GM12872 (cell line): ENCODE data around the gene CCDC188.

Source experiments
- TF ChIP-seq, protein P1 (sequence below): IDR thresholded peaks from 3 replicates; pipeline ENCODE4 v1.5.1; 2011; ENCODE audit warnings: low read depth, mild to moderate bottlenecking, low read length, moderate library complexity; ENCODE audit not compliant: insufficient read depth

The CCDC188 gene

DNA sequence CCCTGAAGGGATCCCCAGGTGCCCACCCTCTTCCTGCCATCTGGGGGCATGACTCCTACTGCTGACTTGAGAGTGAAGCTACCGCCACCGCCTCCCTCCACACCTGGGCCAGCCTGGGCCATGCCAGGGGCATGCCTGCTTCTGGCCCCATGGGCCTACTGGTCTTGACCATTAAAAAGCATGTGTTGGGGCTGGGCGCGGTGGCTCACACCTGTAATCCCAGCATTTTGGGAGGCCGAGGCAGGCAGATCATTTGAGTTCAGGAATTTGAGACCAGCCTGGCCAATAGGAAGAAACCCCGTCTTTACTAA lies 37.7 kb upstream of the CCDC188 start:
- TF ChIP-seq, protein P1, sequence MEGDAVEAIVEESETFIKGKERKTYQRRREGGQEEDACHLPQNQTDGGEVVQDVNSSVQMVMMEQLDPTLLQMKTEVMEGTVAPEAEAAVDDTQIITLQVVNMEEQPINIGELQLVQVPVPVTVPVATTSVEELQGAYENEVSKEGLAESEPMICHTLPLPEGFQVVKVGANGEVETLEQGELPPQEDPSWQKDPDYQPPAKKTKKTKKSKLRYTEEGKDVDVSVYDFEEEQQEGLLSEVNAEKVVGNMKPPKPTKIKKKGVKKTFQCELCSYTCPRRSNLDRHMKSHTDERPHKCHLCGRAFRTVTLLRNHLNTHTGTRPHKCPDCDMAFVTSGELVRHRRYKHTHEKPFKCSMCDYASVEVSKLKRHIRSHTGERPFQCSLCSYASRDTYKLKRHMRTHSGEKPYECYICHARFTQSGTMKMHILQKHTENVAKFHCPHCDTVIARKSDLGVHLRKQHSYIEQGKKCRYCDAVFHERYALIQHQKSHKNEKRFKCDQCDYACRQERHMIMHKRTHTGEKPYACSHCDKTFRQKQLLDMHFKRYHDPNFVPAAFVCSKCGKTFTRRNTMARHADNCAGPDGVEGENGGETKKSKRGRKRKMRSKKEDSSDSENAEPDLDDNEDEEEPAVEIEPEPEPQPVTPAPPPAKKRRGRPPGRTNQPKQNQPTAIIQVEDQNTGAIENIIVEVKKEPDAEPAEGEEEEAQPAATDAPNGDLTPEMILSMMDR, result no peak

DNA sequence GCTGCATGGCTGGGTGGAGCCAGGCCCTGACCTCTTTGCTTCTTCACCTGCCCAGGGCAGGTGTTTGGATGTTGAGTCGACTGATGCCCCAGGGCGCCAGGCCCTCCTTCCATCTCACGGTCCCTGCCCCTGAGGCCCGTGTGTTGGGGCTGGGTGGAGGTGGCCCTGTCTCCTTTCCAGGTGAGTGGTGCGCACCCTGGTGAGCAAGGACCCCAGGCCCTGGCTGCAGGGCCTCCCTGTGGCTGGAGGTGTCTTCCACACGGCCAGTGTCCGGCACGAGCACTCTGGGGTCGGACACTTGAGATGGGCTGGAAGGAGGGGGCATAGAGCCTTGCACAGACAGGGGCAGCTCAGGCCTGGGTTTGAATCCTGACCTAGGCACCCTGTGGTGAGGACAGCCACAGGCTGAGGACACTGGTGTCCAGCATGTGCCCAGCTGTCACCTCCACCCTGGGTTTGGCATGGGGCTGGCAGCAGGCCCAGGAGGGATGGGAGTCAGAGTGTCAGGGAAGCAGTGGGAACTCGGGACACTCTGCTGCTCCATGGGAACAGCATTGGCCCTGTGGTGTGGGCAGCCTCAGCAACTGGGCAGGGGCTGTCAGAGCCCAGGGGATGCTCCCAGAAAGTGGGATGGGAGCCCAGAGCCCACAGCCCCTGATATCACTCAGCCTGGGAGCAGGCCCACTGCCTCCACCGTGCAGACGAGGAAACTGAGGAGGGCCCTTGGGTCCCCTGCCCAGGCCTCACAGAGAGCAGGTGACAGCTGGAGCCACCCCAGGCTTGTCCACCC lies 37.1 kb upstream of the CCDC188 start:
- TF ChIP-seq, protein P1, result no peak

DNA sequence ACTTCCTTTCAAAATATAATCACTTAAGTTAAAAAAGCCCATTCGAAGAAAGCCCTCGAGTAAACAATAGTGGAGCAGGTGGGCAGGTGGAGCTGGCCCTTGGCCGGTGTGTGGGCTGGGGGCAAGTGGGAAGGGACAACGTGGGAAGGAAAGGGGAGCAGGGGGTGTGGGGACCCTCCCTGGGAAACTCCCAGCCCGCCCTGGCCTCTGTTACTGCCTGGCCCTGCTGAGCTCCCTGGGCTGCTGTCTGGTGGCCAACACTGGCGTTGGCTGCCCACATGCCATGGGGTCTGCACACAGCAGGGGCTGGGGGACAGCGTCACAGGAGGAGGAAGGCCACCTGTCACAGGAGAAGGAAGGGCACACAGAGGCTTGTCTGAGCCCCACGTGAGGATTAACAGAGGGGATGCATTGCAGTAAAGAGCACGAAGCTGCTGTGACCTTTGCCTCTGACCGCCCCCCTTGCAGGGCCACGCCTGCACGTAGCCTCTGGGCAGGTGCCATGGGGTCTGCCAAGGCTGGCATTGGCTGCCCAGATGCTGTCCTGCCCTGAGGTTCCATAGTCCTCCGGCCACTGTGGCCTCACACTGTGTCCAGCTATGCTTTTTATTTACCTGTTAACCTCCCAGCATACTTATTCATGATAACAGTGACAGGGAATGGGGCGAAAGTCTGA lies 36.2 kb upstream of the CCDC188 start:
- TF ChIP-seq, protein P1, result no peak

DNA sequence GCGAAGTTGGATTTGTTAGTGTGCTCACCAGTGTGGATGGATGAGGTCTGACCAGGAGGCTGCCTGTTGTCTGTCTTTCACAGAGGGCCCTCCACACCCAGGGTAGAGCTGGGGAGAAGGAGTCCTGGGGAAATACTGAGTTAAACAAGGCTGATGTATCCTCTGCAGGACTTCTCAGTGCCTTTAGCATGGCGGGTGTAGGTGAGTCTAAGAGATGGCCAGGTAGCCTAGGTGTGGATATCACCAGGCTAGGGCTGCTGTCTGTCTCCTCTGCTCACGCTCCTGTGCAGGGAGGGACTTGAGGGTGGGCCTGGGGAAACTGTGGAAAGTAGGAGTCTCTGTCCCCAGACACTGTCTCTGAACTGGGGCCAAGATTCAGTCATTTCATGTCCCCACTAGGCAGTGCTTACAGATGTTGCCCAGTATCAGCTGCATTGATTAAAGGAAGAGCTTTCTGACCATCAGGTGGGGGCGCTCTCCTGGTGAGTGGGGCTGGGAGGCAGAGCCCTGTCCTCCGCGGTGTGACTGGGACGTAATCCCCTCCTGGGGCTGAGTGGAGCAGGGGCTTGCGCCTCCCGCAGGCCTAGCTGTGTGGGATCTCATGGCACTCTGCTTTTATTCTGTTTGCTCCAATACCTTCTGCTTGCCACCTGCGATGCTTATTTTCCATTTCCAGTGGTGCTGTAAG lies 35.5 kb upstream of the CCDC188 start:
- TF ChIP-seq, protein P1, result 0 out of 3 replicates have a peak, but pooled peaks have one; percentile 17

DNA sequence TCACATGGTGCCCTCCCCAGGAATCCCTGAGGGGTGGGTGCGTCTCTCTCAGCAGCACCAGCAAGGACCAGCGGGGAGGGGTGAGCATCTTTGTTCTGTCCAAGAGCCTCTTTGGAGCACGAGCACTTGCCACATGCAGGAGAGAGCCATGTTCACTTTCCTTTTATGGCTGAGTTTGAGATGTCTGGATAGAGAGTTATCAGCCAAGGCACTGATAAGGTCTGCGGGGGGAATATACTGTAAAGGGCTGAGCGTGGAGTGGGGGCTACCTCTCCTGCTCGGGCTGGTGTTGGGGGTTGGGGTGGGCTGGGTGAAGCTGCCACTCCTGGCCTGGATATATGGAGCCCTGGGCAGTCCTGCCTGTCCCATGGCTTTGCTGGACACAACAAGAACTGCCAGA lies 34.9 kb upstream of the CCDC188 start:
- TF ChIP-seq, protein P1, result no peak

DNA sequence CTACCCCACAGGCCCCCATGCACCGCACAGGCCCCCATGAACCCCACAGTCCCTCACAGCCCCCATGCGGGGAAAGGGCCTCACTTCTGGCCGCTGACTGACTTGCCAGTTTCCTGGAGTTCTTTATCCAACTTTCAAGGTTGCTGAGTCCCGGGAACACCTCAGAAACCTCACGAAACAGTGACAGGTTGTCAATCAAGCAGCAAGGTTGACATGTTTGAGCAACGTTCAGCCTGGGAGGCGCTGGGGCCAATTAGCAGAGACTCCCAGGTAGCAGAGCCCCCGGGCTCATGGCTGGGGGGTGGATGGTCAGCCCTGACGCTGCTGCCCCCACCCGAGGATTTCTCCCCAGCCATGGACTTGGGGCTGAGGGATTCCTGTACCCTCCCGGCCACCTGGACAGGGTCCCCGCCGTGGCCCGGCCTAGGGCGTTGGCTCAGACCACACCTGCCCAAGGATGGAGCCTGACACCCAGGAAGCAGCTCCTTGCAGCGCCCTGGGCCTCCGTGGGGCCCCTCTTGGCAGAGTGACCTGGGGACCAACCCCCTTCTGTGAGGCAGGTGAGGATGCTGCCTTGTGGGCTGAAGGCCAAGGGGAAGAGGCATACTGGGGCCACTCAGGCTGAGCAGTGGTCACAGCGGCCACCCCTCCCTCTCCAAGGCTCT lies 33.8 kb upstream of the CCDC188 start:
- TF ChIP-seq, protein P1, result no peak

DNA sequence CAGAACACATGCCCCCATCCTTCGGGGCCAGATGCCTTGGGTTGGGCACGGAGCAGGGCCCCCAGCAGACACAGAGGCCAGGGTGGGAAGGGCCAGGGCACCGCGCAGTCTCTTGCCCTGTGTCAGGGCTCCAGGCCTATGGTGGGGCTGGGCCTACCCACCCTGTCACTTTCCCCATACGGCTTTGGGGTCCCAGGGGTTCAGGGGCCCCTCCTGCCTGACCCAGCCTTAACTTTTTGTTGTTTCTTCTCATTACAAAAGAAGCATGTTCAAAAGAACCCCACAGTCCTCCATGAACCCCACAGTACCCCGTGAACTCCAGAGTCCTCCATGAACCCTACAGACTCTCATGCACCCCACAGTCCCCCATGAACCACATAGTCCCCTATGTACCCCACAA lies 33.0 kb upstream of the CCDC188 start:
- TF ChIP-seq, protein P1, result no peak
